Left hindlimb (tissue), 1 donor: ENCODE data around the gene OR7A17.

Source experiments
- DNase-seq: peaks from one replicate; pipeline ENCODE4 v3.0.0-alpha.2; 2018

Gene OR7A17

GRCh38 chr19:14886032-14886431, at the start of gene OR7A17:
Gene OR7A17 (minus strand): TSS chr19:14886132. CDS start chr19:14881355, 4,777 bp downstream.
- DNase-seq = no peak

- DNase-seq = no peak
These were observed 47.6 kb upstream of the OR7A17 start for GRCh38 chr19:14933506-14933905.

- no peak for DNase-seq
These were observed 30.9 kb upstream of the OR7A17 start for GRCh38 chr19:14916848-14917247.

- DNase-seq = no peak
These were observed 29.2 kb upstream of the OR7A17 start for GRCh38 chr19:14915116-14915515.

- DNase-seq = no peak
These were observed 20.8 kb upstream of the OR7A17 start for GRCh38 chr19:14906711-14907110.

GRCh38 chr19:14901675-14902260, 15.8 kb upstream of the OR7A17 start:
- DNase-seq = no peak

- no peak for DNase-seq
These were observed 4.9 kb upstream of the OR7A17 start for GRCh38 chr19:14890643-14891379.

GRCh38 chr19:14889994-14890642, 4.2 kb upstream of the OR7A17 start:
- DNase-seq = no peak

- no peak for DNase-seq
These were observed 14.2 kb downstream of the OR7A17 start for GRCh38 chr19:14871619-14872230.

- no peak for DNase-seq
These were observed 17.4 kb downstream of the OR7A17 start for GRCh38 chr19:14868497-14868896.

GRCh38 chr19:14848822-14849221, 37.1 kb downstream of the OR7A17 start, which contains the start of gene OR7A10:
Gene OR7A10 (minus strand): TSS chr19:14848922. CDS start chr19:14841877, 7,045 bp downstream.
- no peak for DNase-seq

- no peak for DNase-seq
These were observed 42.4 kb downstream of the OR7A17 start for GRCh38 chr19:14843578-14843977.

- no peak for DNase-seq
These were observed 42.8 kb downstream of the OR7A17 start for GRCh38 chr19:14843169-14843568.

GRCh38 chr19:14840206-14840605, 45.7 kb downstream of the OR7A17 start:
- DNase-seq = no peak

- DNase-seq = no peak
These were observed 48.5 kb downstream of the OR7A17 start for GRCh38 chr19:14837391-14837790.

GRCh38 chr19:14835011-14835410, 50.9 kb downstream of the OR7A17 start, which contains the start of the genes OR7A5 and OR7C1:
Gene OR7A5 (minus strand): TSS chr19:14835185. CDS start chr19:14828241, 6,944 bp downstream.
Gene OR7C1 (minus strand): TSS chr19:14835185. CDS start chr19:14800136, 35,049 bp downstream.
- DNase-seq = no peak

- no peak for DNase-seq
These were observed 55.2 kb downstream of the OR7A17 start for GRCh38 chr19:14830702-14831101.
